ENCODE results near the gene RASA3.
"Not testable (repeated sequence)": the region's sequence is repeated elsewhere in the genome, so short reads cannot be mapped to it uniquely, and the experiment has no call there.

The RASA3 gene

GRCh38 chr13:114161644-114162532 is 29.5 kb upstream of the RASA3 start:
- DNase-seq (ENCODE audit: low read depth): no peak
- TF ChIP-seq, protein P1, sequence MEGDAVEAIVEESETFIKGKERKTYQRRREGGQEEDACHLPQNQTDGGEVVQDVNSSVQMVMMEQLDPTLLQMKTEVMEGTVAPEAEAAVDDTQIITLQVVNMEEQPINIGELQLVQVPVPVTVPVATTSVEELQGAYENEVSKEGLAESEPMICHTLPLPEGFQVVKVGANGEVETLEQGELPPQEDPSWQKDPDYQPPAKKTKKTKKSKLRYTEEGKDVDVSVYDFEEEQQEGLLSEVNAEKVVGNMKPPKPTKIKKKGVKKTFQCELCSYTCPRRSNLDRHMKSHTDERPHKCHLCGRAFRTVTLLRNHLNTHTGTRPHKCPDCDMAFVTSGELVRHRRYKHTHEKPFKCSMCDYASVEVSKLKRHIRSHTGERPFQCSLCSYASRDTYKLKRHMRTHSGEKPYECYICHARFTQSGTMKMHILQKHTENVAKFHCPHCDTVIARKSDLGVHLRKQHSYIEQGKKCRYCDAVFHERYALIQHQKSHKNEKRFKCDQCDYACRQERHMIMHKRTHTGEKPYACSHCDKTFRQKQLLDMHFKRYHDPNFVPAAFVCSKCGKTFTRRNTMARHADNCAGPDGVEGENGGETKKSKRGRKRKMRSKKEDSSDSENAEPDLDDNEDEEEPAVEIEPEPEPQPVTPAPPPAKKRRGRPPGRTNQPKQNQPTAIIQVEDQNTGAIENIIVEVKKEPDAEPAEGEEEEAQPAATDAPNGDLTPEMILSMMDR (conservative IDR thresholded peaks at IDR 0.05; ENCODE audit: low read depth, low read length): no peak
- H3K4me3 ChIP-seq (ENCODE audit: low read length): no peak overlapping the region

GRCh38 chr13:114161028-114161556 is 28.7 kb upstream of the RASA3 start:
- TF ChIP-seq, protein P1 (conservative IDR thresholded peaks at IDR 0.05; ENCODE audit: low read depth, low read length): no peak
- DNase-seq (ENCODE audit: low read depth): no peak
- no peak overlapping the region for H3K4me3 ChIP-seq (ENCODE audit: low read length)

- not testable (repeated sequence) for DNase-seq (ENCODE audit: low read depth); H3K4me3 ChIP-seq (ENCODE audit: low read length)
Measured at GRCh38 chr13:114158869-114159666, 26.6 kb upstream of the RASA3 start.

- TF ChIP-seq, protein P1 (conservative IDR thresholded peaks at IDR 0.05; ENCODE audit: low read depth, low read length): no peak
- H3K4me3 ChIP-seq (ENCODE audit: low read length): no peak overlapping the region
- DNase-seq (ENCODE audit: low read depth): no peak
Measured at GRCh38 chr13:114157869-114158495, 25.6 kb upstream of the RASA3 start.

- DNase-seq (ENCODE audit: low read depth): no peak
- TF ChIP-seq, protein P1 (conservative IDR thresholded peaks at IDR 0.05; ENCODE audit: low read depth, low read length): no peak
- no peak overlapping the region for H3K4me3 ChIP-seq (ENCODE audit: low read length)
Measured at GRCh38 chr13:114155926-114156883, 23.8 kb upstream of the RASA3 start.

- DNase-seq (ENCODE audit: low read depth): no peak
- no peak overlapping the region for H3K4me3 ChIP-seq (ENCODE audit: low read length)
- TF ChIP-seq, protein P1 (conservative IDR thresholded peaks at IDR 0.05; ENCODE audit: low read depth, low read length): no peak
Measured at GRCh38 chr13:114155320-114155719, 22.9 kb upstream of the RASA3 start.

Measured in retinal pigment epithelial cell (primary cell).